Stimulated activated CD8-positive, alpha-beta memory T cell treated with anti-CD3 and anti-CD28 coated beads, Interleukin-4, amount 100 ng/mL, for 24 hours (primary cell): ENCODE data around the gene RNF5.
"Not testable (repeated sequence)": the region's sequence is repeated elsewhere in the genome, so short reads cannot be mapped to it uniquely, and the experiment has no call there.

Experiments used
- DNase-seq: peaks from one replicate; pipeline ENCODE4 v3.0.0-alpha.2; 2020; ENCODE audit warnings: low read depth

RNF5 gene

GRCh38 chr6:32210191-32210601 is 32.0 kb downstream of the RNF5 start:
- no peak for DNase-seq

- DNase-seq: not testable (repeated sequence)
Measured at GRCh38 chr6:32211432-32211831, 33.2 kb downstream of the RNF5 start.

GRCh38 chr6:32212076-32212760 is 34.0 kb downstream of the RNF5 start:
- DNase-seq: no peak

GRCh38 chr6:32213649-32214048 is 35.4 kb downstream of the RNF5 start:
- no peak for DNase-seq

GRCh38 chr6:32214126-32214525 is 35.9 kb downstream of the RNF5 start:
- DNase-seq: no peak

GRCh38 chr6:32215617-32216016 is 37.4 kb downstream of the RNF5 start:
- no peak for DNase-seq

GRCh38 chr6:32216285-32216684 is 38.1 kb downstream of the RNF5 start:
- DNase-seq: no peak

- DNase-seq: no peak
Measured at GRCh38 chr6:32216998-32217397, 38.8 kb downstream of the RNF5 start.

GRCh38 chr6:32218167-32218566 is 40.0 kb downstream of the RNF5 start:
- DNase-seq: no peak

- DNase-seq: no peak
Measured at GRCh38 chr6:32220021-32220420, 41.8 kb downstream of the RNF5 start.

GRCh38 chr6:32222333-32223230 is 44.4 kb downstream of the RNF5 start:
- no peak for DNase-seq

- no peak for DNase-seq
Measured at GRCh38 chr6:32223258-32224235, 45.3 kb downstream of the RNF5 start, which contains the start of gene NOTCH4. TSS of gene NOTCH4 (minus strand) at chr6:32224067. CDS start at chr6:32223928, 139 bp downstream.

- DNase-seq: no peak
Measured at GRCh38 chr6:32224696-32225095, 46.5 kb downstream of the RNF5 start.

- no peak for DNase-seq
Measured at GRCh38 chr6:32226434-32226833, 48.2 kb downstream of the RNF5 start.
